Measurements from ENCODE around the gene TCF7L1. TPM values are rescaled to one million over a fixed set of nuclear protein-coding genes. Genes with fewer than 3 reads are reported as not detected.
"Not testable (repeated sequence)": the region's sequence is repeated elsewhere in the genome, so short reads cannot be mapped to it uniquely, and the experiment has no call there.

The TCF7L1 gene
- total RNA-seq, 2 donors from 2014 or later: 3.1 to 4.0 TPM

DNA sequence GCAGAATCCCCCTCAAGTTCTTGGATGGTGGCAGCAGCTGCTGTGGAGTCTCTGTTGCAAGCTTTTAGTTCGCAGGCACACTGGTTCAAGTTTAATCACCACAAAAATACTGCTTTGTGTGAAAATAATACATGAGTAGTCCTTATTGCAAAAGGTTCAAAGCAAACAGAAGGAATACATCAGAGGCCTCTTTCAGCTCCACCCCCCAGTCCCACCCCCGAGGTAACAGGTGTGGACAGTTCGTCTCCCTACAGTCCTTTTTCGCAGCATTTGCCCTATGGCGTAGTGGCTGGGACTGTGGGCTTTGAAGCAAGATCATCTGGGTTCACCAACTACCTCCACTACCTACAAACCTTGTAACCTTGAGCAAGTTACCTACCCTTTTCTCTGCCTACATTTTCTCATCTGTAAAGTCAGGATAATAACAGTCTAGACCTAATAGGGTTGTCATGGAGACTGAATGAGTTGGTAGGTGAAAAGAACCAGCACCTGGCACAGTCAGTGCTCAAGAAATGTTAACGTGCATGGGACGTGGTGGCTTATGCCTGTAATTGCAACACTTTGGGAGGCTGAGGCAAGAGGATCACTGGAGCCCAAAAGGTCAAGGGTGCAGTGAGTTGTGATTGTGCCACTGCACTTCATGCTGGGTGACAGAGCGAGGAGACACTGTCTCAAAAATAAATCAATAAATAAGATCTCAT is 61.7 kb downstream of the TCF7L1 start:
- TF ChIP-seq CTCF (IDR thresholded peaks at IDR 0.05): no peak
- no peak for DNase-seq (ENCODE audit: low spot score)
- H3K36me3 ChIP-seq: no peaks in the 10 kb centered on the region
- H3K9me3 ChIP-seq: no peaks in the 10 kb centered on the region
- peaks cover 0 to 26% of the 10 kb centered on the region in 2 donors for H3K4me1 ChIP-seq
- H3K4me3 ChIP-seq: no peak overlapping the region
- no peaks in the 10 kb centered on the region for H3K27me3 ChIP-seq
- no peak overlapping the region for H3K27ac ChIP-seq

- H3K4me1 ChIP-seq: peaks cover 0 to 19% of the 10 kb centered on the region in 2 donors
- H3K27me3 ChIP-seq: no peaks in the 10 kb centered on the region
- H3K36me3 ChIP-seq: no peaks in the 10 kb centered on the region
- H3K9me3 ChIP-seq: no peaks in the 10 kb centered on the region
- H3K4me3 ChIP-seq: no peak overlapping the region
- peak overlapping the region in 1 of 2 donors; percentile 33 for H3K27ac ChIP-seq
- TF ChIP-seq CTCF (IDR thresholded peaks at IDR 0.05): no peak
- DNase-seq (ENCODE audit: low spot score): no peak
These were observed 62.8 kb downstream of the TCF7L1 start for GRCh38 chr2:85195956-85196355.

DNA sequence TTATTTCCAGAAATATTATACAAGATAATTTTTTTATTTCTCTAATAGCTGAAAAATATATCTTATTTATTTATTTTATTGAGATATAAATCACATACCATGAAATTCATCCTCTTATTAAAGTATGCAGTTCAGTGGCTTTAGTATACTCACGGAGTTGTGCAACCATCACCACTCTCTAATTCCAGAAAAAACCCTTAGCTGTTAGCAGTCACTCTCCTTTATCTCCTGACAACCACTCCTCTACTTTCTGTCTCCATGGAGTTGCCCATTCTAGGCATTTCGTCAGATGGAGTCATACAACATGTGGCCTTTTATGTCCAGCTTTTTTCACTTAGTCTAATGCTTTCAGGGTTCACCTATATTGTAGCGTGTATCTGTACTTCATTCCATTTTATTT is 66.5 kb downstream of the TCF7L1 start:
- no peak for DNase-seq (ENCODE audit: low spot score)
- H3K4me1 ChIP-seq: peaks cover 0 to 17% of the 10 kb centered on the region in 2 donors
- no peaks in the 10 kb centered on the region for H3K9me3 ChIP-seq
- no peak overlapping the region for H3K4me3 ChIP-seq
- H3K36me3 ChIP-seq: no peaks in the 10 kb centered on the region
- H3K27ac ChIP-seq: no peak overlapping the region
- TF ChIP-seq CTCF (IDR thresholded peaks at IDR 0.05): no peak
- no peaks in the 10 kb centered on the region for H3K27me3 ChIP-seq

DNA sequence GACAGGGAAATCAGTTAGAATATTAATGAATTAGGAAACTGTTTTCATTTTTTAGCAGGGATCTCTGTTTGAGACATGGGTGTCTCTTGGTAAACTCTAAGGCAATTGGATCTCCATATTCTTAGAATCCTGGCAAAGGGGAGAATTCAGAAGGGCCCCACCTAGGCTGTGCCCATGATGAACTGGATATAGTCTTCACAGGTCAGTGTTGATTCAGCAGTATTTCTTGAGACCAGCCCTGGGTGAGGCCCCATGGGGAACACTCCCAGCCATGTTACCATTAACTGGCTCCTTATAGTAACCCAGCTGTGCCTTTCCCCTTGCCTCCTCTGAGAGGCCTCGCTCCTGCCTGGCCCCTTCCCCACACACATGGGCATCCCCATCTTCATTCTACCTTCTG is 76.7 kb downstream of the TCF7L1 start:
- Histone ChIP-seq H3K4me1 (peaks cover 0 to 28% of the 10 kb centered on the region in 2 donors), H3K4me3 (no peak overlapping the region), H3K9me3 (no peaks in the 10 kb centered on the region), H3K27ac (no peak overlapping the region), H3K36me3 (no peaks in the 10 kb centered on the region), H3K27me3 (no peaks in the 10 kb centered on the region)
- TF ChIP-seq CTCF (IDR thresholded peaks at IDR 0.05): no peak
- DNase-seq (ENCODE audit: low spot score): no peak

- TF ChIP-seq CTCF (IDR thresholded peaks at IDR 0.05): no peak
- no peaks in the 10 kb centered on the region for H3K9me3 ChIP-seq
- peaks cover 0 to 35% of the 10 kb centered on the region in 2 donors for H3K4me1 ChIP-seq
- H3K36me3 ChIP-seq: no peaks in the 10 kb centered on the region
- H3K27ac ChIP-seq: no peak overlapping the region
- H3K27me3 ChIP-seq: no peaks in the 10 kb centered on the region
- no peak for DNase-seq (ENCODE audit: low spot score)
- H3K4me3 ChIP-seq: no peak overlapping the region
These were observed 77.3 kb downstream of the TCF7L1 start for GRCh38 chr2:85210511-85210910.

DNA sequence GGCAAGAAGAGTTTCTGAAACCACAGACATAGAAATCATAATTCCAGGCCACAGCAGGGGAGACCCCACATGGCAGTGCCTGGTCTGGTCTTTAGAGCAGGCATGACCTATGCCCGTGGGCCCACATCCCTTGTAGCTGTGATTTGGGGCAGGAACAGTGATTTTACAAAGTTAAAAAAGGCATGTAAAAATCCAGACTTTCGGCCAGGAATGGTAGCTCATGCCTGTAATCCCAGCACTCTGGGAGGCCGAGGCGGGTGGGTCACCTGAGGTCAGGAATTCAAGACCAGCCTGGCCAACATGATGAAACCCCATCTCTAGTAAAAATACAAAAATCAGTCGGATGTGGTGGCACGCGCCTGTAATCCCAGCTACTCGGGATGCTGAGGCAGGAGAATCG is 78.4 kb downstream of the TCF7L1 start:
- not testable (repeated sequence) for DNase-seq (ENCODE audit: low spot score); H3K9me3 ChIP-seq; H3K36me3 ChIP-seq; H3K4me3 ChIP-seq; H3K27ac ChIP-seq; H3K27me3 ChIP-seq
- H3K4me1 ChIP-seq: peaks cover 0 to 44% of the 10 kb centered on the region in 2 donors

All from right atrium auricular region (tissue), 2 donors.